ENCODE data around the gene CNIH2.

DNA sequence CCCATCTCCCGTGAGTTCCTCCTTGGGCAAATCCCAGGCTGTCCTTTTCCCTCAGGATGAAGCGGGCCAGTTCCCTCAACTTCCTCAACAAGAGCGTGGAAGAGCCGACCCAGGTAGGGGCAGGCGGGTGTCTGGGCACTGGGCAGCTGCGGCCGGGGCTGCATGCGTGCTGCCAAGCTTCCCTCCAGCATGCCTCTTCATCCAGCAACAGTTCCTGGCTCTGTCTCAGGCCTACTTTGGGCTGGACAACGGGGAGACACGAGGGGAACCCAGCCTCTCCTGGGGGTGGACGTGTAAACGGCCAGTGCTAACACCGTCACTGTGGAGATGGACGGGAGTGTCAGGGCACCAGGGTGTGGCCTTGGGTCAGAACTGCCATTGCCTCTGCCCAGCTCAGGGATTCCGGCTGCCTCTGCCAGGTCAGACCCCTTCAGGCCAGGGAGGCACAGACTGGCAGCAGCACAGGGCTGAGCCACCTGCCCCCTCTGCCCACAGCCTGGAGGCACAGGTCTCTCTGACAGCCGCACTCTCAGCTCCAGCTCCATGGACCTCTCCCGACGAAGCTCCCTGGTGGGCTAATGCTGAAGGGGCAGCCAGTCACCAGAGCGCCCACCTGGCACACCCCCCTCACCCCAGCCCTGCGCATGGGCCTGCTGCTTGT is 11.5 kb upstream of the CNIH2 start:
- TF ChIP-seq CTCF (IDR thresholded peaks at IDR 0.05; ENCODE audit: low read depth, low read length) (no peak), MAX (IDR thresholded peaks at IDR 0.05; ENCODE audit: low read depth, low read length) (no peak), POLR2A (IDR thresholded peaks at IDR 0.05; ENCODE audit: extremely low read depth, insufficient read length) (no peak)
